Stomach (tissue), 9 donors: Measurements from ENCODE around the gene EXOC3. TPM values are rescaled to one million over a fixed set of nuclear protein-coding genes. Genes with fewer than 3 reads are reported as not detected.

Experiments
- DNase-seq, 2 donors: peaks; one replicate each; pipeline versions ENCODE4 v3.0.0 to v3.0.0-alpha.2; 2013 to 2019
- H3K27ac ChIP-seq, 5 donors: fragments of 200-600 bp in 4 of 5; sonication (generic) in 4 of 5; one replicate each; pipeline ENCODE4 v1.5.1; 2013 to 2019; ENCODE audit warnings: mild to moderate bottlenecking in 1 of 5, moderate library complexity in 1 of 5
- H3K27me3 ChIP-seq, 3 donors: fragments of 200-600 bp; sonication (generic); one replicate each; pipeline ENCODE4 v1.5.1; 2017 to 2019; ENCODE audit warnings: mixed run types in 1 of 3
- H3K36me3 ChIP-seq, 4 donors: fragments of 200-600 bp; sonication (generic); 1 replicate in 3 of 4; 2 replicates in 1 of 4; pipeline ENCODE4 v1.5.1; 2016 to 2019
- H3K4me1 ChIP-seq, 4 donors: fragments of 200-600 bp; sonication (generic); one replicate each; pipeline ENCODE4 v1.5.1; 2016 to 2019
- H3K4me3 ChIP-seq, 4 donors: fragments of 200-600 bp; sonication (generic) in 3 of 4; one replicate each; pipeline ENCODE4 v1.5.1; 2016 to 2019; ENCODE audit warnings: mild to moderate bottlenecking in 1 of 4
- H3K9me3 ChIP-seq, 4 donors: fragments of 200-600 bp; sonication (generic); one replicate each; pipeline ENCODE4 v1.5.1; 2016 to 2019
- EP300 ChIP-seq: sonication (generic); formaldehyde crosslinking; IDR thresholded peaks from one replicate; pipeline ENCODE4 v1.6.1; 2017; ENCODE audit warnings: antibody characterized with exemption
- POLR2A ChIP-seq, 4 donors: fragments of 450-650 bp; IDR thresholded peaks; one replicate each; pipeline ENCODE4 v1.6.1; 2016; ENCODE audit warnings: antibody characterized with exemption in 4 of 4, control low read depth in 2 of 4, mild to moderate bottlenecking in 1 of 4, moderate library complexity in 1 of 4
- POLR2AphosphoS5 ChIP-seq, 3 donors: sonication (generic); formaldehyde crosslinking; IDR thresholded peaks; one replicate each; pipeline ENCODE4 v1.6.1; 2016; ENCODE audit warnings: antibody characterized with exemption in 3 of 3
- WGBS, 5 donors: extraction: QIAGEN DNeasy Blood & Tissue Kit in 3 of 5; methylation state at CpG; one replicate each; pipeline versions ENCODE4 v1.1.5 to v1.1.7; 2013 to 2018; 5-methylcytosine and 5-hydroxymethylcytosine counted together
- intact Hi-C: fragments of 100-400 bp; cut with DNase I; formaldehyde crosslinking; loops from one replicate; pipeline ENCODE4 v1.15.1; 2023; ENCODE audit warnings: low total_unique reads
- polyA plus RNA-seq, 3 donors: library from polyadenylated mRNA; stranded (reverse); fragments of 200-250 nt; gene quantifications; one replicate each; pipeline ENCODE4 v1.2.3, GENCODE V29; 2013
- total RNA-seq, 5 donors: library from RNA; depleted of rRNA; stranded (reverse); fragments of >200 nt; gene quantifications; one replicate each; pipeline versions ENCODE4 v1.1.0 to v1.2.3, GENCODE V29; 2014 to 2016
- TF ChIP-seq, protein P1 (sequence below), 7 experiments: fragments of 450-650 bp in 4 of 7; fragments of 200-600 bp in 3 of 7; sonication (generic) in 3 of 7; IDR thresholded peaks; one replicate each; pipeline ENCODE4 v1.5.1; 2016 to 2019; ENCODE audit warnings: antibody characterized with exemption in 7 of 7, control low read depth in 2 of 7, mild to moderate bottlenecking in 1 of 7
- donor health status: healthy with polysubstance abuse.
- donor health status: Bipolar disorder and iron deficiency.
- donor health status: healthy.

EXOC3 gene
- total and polyA plus RNA-seq, 8 donors = 29.9 to 133 (median 59.3) TPM

DNA sequence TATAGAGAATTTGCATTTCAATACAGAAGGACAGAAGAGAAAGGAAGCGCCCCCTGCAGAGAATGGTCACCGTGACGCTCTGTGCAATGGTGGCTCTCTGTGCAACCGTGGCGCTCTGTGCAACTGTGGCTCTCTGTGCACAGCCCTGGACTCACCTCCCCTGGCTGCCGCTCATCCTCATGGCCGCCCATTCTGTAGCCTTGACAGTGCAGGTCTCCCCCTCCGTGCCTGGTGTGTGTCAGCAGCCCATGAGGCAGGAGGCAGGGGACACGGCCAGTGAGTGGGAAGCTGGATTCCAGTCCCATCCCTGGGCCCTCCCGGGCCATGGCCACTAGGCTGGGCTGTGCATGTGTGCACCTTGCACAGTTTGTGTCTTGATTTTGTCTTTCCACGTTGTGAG is 12.0 kb downstream of the EXOC3 start:
- H3K27me3 ChIP-seq = no peaks in the 10 kb centered on the region

DNA sequence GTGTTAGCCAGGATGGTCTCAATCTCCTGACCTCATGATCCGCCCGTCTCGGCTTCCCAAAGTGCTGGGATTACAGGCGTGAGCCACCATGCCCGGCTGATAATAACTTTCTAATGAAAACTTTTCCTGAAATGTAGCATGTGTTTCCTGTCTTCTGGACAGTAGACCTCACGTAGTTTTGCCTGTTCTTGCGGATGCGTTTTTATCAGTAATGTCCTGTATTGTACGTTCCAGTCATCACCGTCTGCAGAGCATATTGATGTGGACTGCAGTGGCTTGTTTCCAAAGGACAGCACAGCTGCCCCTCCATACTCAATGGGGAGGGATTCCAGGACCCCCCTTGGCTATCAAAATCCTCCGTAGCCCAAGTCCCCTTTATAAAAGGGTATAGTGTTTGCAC is 12.8 kb downstream of the EXOC3 start:
- DNase-seq = no peak
- WGBS, 5 donors = 91 to 93% (median 91%) methylated on average over 11 of the region's 11 CpGs
- no peak overlapping the region for H3K27ac ChIP-seq
- H3K4me1 ChIP-seq = no peaks in the 10 kb centered on the region
- H3K27me3 ChIP-seq = no peaks in the 10 kb centered on the region
- peaks cover 69 to 100% (median 99%) of the 10 kb centered on the region in 4 donors for H3K36me3 ChIP-seq
- H3K9me3 ChIP-seq = peaks cover 0 to 12% (median 10%) of the 10 kb centered on the region in 4 donors
- no peak overlapping the region for H3K4me3 ChIP-seq
- TF ChIP-seq POLR2A (IDR thresholded peaks at IDR 0.05) = no peak
- no peak for TF ChIP-seq POLR2AphosphoS5 (IDR thresholded peaks at IDR 0.05)
- TF ChIP-seq, protein P1, sequence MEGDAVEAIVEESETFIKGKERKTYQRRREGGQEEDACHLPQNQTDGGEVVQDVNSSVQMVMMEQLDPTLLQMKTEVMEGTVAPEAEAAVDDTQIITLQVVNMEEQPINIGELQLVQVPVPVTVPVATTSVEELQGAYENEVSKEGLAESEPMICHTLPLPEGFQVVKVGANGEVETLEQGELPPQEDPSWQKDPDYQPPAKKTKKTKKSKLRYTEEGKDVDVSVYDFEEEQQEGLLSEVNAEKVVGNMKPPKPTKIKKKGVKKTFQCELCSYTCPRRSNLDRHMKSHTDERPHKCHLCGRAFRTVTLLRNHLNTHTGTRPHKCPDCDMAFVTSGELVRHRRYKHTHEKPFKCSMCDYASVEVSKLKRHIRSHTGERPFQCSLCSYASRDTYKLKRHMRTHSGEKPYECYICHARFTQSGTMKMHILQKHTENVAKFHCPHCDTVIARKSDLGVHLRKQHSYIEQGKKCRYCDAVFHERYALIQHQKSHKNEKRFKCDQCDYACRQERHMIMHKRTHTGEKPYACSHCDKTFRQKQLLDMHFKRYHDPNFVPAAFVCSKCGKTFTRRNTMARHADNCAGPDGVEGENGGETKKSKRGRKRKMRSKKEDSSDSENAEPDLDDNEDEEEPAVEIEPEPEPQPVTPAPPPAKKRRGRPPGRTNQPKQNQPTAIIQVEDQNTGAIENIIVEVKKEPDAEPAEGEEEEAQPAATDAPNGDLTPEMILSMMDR (IDR thresholded peaks at IDR 0.05) = no peak
- TF ChIP-seq EP300 = no peak
- intact Hi-C loops = no loop called here

More for the DNA sequence above, 12.0 kb downstream of the EXOC3 start:
- intact Hi-C loops = no loop called here
- TF ChIP-seq POLR2AphosphoS5 (IDR thresholded peaks at IDR 0.05) (no peak), EP300 (no peak), POLR2A (IDR thresholded peaks at IDR 0.05) (no peak)
- TF ChIP-seq, protein P1 (IDR thresholded peaks at IDR 0.05) = no peak
- peaks cover 74 to 100% (median 99%) of the 10 kb centered on the region in 4 donors for H3K36me3 ChIP-seq
- H3K27ac ChIP-seq = no peak overlapping the region
- H3K4me3 ChIP-seq = no peak overlapping the region
- 83 to 91% (median 88%) methylated on average over 11 of the region's 11 CpGs for WGBS, 5 donors
- peaks cover 0 to 12% (median 10%) of the 10 kb centered on the region in 4 donors for H3K9me3 ChIP-seq
- no peaks in the 10 kb centered on the region for H3K4me1 ChIP-seq
- DNase-seq = no peak

DNA sequence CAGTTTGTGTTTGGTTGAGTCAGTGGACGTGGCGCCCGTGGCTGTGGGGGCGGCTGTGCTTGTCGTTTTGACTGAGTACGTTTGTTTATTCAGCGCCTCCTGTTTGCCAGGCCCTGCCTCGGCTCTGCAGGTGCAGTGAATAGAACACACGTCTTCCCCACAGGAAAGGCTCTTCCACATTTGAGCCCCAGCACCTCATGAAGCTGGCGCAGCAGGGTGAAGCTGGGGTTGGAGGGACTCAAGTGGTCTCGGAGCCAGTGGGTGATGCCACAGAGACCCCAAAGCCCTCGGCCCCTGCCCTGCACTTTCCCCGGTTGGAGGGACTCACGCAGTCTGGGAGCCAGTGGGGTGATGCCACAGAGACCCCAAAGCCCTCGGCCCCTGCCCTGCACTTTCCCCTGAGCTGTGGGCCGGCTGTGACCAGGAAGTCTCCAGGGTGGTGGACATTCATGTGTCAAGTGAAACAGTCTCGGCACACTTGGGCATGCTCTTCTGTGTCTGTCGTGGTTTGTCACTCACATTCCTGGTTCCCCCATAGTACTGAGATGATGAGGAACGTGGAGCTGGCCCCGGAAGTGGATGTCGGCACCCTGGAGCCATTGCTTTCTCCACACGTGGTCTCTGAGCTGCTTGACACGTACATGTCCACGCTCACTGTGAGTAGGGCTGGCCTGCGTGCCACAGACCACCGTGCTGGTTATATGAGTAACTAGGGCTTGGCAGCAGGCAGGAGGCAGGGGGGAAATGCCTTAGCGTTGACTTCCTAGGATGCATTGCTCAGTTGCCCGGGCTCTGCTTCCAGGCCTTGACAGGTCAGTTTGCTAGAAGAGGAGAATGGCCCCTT is 13.6 kb downstream of the EXOC3 start:
- intact Hi-C loops = no loop called here

DNA sequence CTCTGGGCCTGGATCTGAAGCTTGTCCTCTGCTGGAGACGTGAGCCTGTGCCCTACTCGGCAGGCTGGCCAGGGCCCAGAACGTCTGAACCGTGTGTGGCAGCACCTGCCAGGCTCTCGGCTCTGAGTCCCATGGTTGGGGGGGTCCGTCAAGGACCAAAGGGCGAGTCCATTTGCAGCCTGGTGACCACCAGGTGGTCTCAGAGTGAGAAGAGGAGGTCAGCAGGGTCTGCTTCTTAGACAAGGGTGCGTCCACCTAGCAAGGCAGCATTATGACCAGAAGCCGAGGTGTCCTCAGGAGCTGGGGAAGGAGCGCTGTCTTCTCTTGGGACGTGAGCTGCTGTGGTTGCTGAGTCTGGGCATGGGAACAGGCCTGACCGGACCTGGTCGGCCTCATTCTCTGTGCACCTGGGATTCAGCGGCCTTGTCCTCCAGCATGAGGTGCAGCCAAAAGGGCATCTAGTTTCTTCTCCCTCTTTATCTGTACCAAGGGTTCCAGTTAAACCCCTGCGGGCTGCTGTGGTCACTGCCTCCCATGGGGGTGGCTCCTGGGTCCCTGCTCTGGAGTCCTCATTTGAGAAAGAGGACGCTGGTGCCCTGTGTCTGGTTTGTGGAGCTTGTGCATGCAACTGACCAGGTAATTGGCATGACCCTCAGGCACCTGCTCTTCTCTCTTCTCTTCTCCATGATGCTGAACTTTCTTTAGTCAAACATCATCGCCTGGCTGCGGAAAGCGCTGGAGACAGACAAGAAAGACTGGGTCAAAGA is 14.4 kb downstream of the EXOC3 start:
- TF ChIP-seq POLR2AphosphoS5 (IDR thresholded peaks at IDR 0.05) = no peak
- TF ChIP-seq, protein P1 (IDR thresholded peaks at IDR 0.05) = no peak
- no peak for TF ChIP-seq POLR2A (IDR thresholded peaks at IDR 0.05)
- no peak for TF ChIP-seq EP300
- DNase-seq = no peak
- Histone ChIP-seq H3K27me3 (no peaks in the 10 kb centered on the region), H3K27ac (no peak overlapping the region), H3K9me3 (peaks cover 0 to 3% (median under 1%) of the 10 kb centered on the region in 4 donors), H3K4me1 (no peaks in the 10 kb centered on the region), H3K36me3 (peaks cover 67 to 100% (median 97%) of the 10 kb centered on the region in 4 donors), H3K4me3 (no peak overlapping the region)
- 93 to 96% (median 93%) methylated on average over 15 to 19 of the region's 19 CpGs for WGBS, 5 donors
- intact Hi-C loops = no loop called here

More for the DNA sequence above, 13.6 kb downstream of the EXOC3 start:
- TF ChIP-seq POLR2AphosphoS5 (IDR thresholded peaks at IDR 0.05) (no peak), EP300 (no peak), POLR2A (IDR thresholded peaks at IDR 0.05) (no peak)
- TF ChIP-seq, protein P1 (IDR thresholded peaks at IDR 0.05) = no peak
- Histone ChIP-seq H3K36me3 (peaks cover 68 to 100% (median 97%) of the 10 kb centered on the region in 4 donors), H3K9me3 (peaks cover 0 to 10% (median 8%) of the 10 kb centered on the region in 4 donors), H3K4me1 (no peaks in the 10 kb centered on the region), H3K27me3 (no peaks in the 10 kb centered on the region), H3K4me3 (no peak overlapping the region), H3K27ac (no peak overlapping the region)
- WGBS, 5 donors = 75 to 85% (median 84%) methylated on average over 22 to 28 of the region's 28 CpGs
- DNase-seq = peak in 1 of 2 donors; percentile 15
